Naive thymus-derived CD4-positive, alpha-beta T cell (primary cell): ENCODE measurements around the gene ZNF507. TPM values are rescaled to one million over a fixed set of nuclear protein-coding genes. Genes with fewer than 3 reads are reported as not detected.
A peak's percentile ranks its signal among the peaks of the same experiment; 100 is the strongest.

Experiments used
- ATAC-seq: fragments of 150-1000 bp; cut with Tn5 transposase; 2 replicates; pipeline ENCODE4 v1.10.0; 2021; ENCODE audit warnings: mild to moderate bottlenecking, moderate library complexity
- CTCF ChIA-PET: fragments of 350-600 bp; sonication (Branson Sonifier 250); formaldehyde crosslinking; loops from one replicate; lab custom pipeline; 2021; ENCODE audit warnings: antibody characterized with exemption; lab: Charles Lee
- POLR2A ChIA-PET: fragments of 350-600 bp; sonication (Branson Sonifier 250); formaldehyde crosslinking; loops from one replicate; lab custom pipeline; 2021; ENCODE audit warnings: antibody characterized with exemption, inconsistent platforms; lab: Charles Lee
- DNase-seq, 9 donors: peaks; one replicate each; pipeline versions ENCODE4 v3.0.0 to v3.0.0-alpha.2; 2020 to 2022; ENCODE audit warnings: mixed read lengths in 1 of 9
- H3K27ac ChIP-seq: one replicate; pipeline ENCODE4 v1.7.0; 2013; ENCODE audit warnings: mild to moderate bottlenecking, low read depth, low read length, moderate library complexity
- H3K27me3 ChIP-seq, 2 donors: one replicate each; pipeline ENCODE4 v1.7.0; 2013; ENCODE audit warnings: low read length in 2 of 2, mild to moderate bottlenecking in 2 of 2, moderate library complexity in 2 of 2; ENCODE audit not compliant: control insufficient read depth in 2 of 2, insufficient read depth in 2 of 2
- H3K36me3 ChIP-seq, 3 experiments: 1 replicate in 2 of 3; 2 replicates in 1 of 3; pipeline ENCODE4 v1.7.0; 2013; ENCODE audit warnings: low read length in 3 of 3, mild to moderate bottlenecking in 3 of 3, moderate library complexity in 1 of 3; ENCODE audit not compliant: insufficient read depth in 3 of 3, control insufficient read depth in 2 of 3
- H3K4me1 ChIP-seq, 2 donors: one replicate each; pipeline ENCODE4 v1.7.0; 2013; ENCODE audit warnings: low read length in 2 of 2, mild to moderate bottlenecking in 2 of 2, moderate library complexity in 1 of 2; ENCODE audit not compliant: control insufficient read depth in 2 of 2, insufficient read depth in 2 of 2
- H3K4me3 ChIP-seq: 2 replicates; pipeline ENCODE4 v1.7.0; 2013; ENCODE audit warnings: mild to moderate bottlenecking, low read length
- H3K9me3 ChIP-seq, 3 experiments: 1 replicate in 2 of 3; 2 replicates in 1 of 3; pipeline ENCODE4 v1.7.0; 2013; ENCODE audit warnings: low read length in 3 of 3; ENCODE audit not compliant: control insufficient read depth in 2 of 3
- H3K27ac Mint-ChIP-seq, 9 donors: one replicate each; pipeline ENCODE4 v1.8.0; 2020 to 2022; ENCODE audit warnings: mixed read lengths in 9 of 9, mild to moderate bottlenecking in 8 of 9, moderate library complexity in 5 of 9, inconsistent platforms in 2 of 9
- H3K27me3 Mint-ChIP-seq, 5 donors: one replicate each; pipeline ENCODE4 v1.8.0; 2021 to 2022; ENCODE audit warnings: mixed read lengths in 5 of 5, mild to moderate bottlenecking in 1 of 5
- H3K36me3 Mint-ChIP-seq, 5 donors: one replicate each; pipeline ENCODE4 v1.8.0; 2020 to 2022; ENCODE audit warnings: mixed read lengths in 5 of 5, mild to moderate bottlenecking in 3 of 5, inconsistent platforms in 1 of 5
- H3K4me1 Mint-ChIP-seq, 7 donors: one replicate each; pipeline ENCODE4 v1.8.0; 2020 to 2022; ENCODE audit warnings: mixed read lengths in 7 of 7, mild to moderate bottlenecking in 3 of 7, inconsistent platforms in 1 of 7
- H3K4me3 Mint-ChIP-seq, 10 donors: one replicate each; pipeline ENCODE4 v1.8.0; 2020 to 2022; ENCODE audit warnings: mild to moderate bottlenecking in 10 of 10, mixed read lengths in 10 of 10, moderate library complexity in 6 of 10, inconsistent platforms in 2 of 10
- H3K9me3 Mint-ChIP-seq, 11 donors: one replicate each; pipeline ENCODE4 v1.8.0; 2020 to 2022; ENCODE audit warnings: mixed read lengths in 11 of 11, mild to moderate bottlenecking in 4 of 11, inconsistent platforms in 1 of 11, moderate library complexity in 1 of 11
- intact Hi-C, 2 donors: fragments of 100-400 bp; cut with micrococcal nuclease; formaldehyde crosslinking; loops; one replicate each; pipeline ENCODE4 v1.15.1; 2023
- polyA plus RNA-seq, 2 donors: library from polyadenylated mRNA; unstranded; fragments of 300-500 nt; fragmentation: Illumina TruSeq; gene quantifications; one replicate each; pipeline ENCODE4 v1.2.3, GENCODE V29; 2021
- total RNA-seq, 6 experiments: library from RNA in 5 of 6; stranded (reverse) in 5 of 6; gene quantifications; 1 replicate in 5 of 6; 2 replicates in 1 of 6; pipeline ENCODE4 v1.2.3 and lab custom pipeline; 2021 to 2026

Gene ZNF507
- 10 to 100 TPM; 21.6 to 46.3 (median 36.4) TPM for total RNA-seq
- 10 to 100 TPM; 11.2 to 11.4 TPM for polyA plus RNA-seq
- 60.4 reads per million, percentile 75 among the genes with 10 or more reads in this experiment for total RNA-seq (lab: John Stamatoyannopoulos, UW)

DNA sequence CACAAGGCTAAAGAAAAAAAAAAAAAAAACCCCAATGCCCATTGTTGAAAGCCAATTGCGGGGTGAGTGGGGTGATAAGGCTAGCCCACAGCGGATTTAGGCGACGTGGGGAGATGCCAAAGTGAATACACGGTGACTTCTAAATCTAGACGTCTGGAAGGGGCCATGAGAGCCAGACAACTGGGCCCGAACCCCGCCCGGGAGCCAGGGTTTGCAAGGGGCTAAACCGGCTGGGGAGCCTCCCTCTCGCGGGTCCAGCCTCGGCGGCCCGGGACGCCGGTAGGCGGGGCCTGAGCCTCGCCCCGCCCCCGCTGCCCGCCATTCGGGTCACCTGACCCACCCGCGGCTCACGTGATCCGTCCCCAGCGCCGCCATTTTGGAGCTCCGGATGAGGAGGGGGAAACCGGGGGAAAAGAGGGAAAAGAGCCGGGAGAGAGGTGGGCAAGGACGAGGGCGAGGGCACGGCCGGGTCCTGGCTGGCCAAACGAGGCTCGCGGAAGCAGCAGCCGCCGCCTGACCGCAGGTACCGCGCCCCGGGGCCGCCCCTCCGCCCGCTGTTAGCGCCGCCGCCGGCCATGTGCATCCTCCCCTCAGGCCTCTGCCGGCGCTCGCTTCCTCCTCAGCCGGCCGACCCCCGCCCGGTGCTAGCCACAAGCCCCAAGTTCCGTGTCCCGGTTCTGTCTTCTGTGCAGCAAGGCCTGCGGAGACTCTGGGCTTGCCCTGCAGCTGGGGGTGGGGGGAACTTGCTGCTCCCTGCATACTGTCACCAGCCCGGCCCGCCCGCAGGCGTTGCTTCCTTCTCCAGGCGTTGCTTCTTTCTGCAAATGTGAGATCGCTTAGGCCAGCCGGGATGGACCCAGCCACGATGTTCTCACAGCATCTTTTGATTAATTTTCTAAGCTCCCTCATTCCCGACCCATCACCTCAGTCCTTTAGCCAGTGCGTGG, at the start of gene ZNF507:
Gene ZNF507 (plus strand): TSS at position 350 of the 947 bp plus-strand sequence. CDS start 7,221 bp downstream, outside the sequence.
- ATAC-seq (peak; percentile 93), DNase-seq (peak; percentile 69 to 90 (median 77))
- H3K4me1 ChIP-seq, result peaks cover 27 to 30% of the 10 kb centered on the region in 2 donors
- intact Hi-C loops, result loop anchor here (1.0 to 10.0 kb wide), 7 partner anchors 60 to 1029 kb away; partner anchors contain the start of genes ANKRD27 (in 2 of the 2), DPY19L3 (in 2 of the 2), PDCD5 (in 2 of the 2) and RGS9BP (in 2 of the 2)
- no peaks in the 10 kb centered on the region for H3K9me3 ChIP-seq
- Mint-ChIP-seq H3K9me3 (peaks cover 0 to 1% (median 0%) of the 10 kb centered on the region in 11 donors), H3K27me3 (peaks cover 0 to 18% (median 5%) of the 10 kb centered on the region in 5 donors), H3K27ac (peak within 1 kb of the TSS; percentile 88 to 99 (median 95)), H3K4me1 (peaks cover 30 to 47% (median 43%) of the 10 kb centered on the region in 7 donors), H3K4me3 (peak within 1 kb of the TSS; percentile 95 to 99 (median 97)), H3K36me3 (peaks cover 9 to 21% (median 19%) of the 10 kb centered on the region in 5 donors)
- no peaks in the 10 kb centered on the region for H3K27me3 ChIP-seq
- peak within 1 kb of the TSS; percentile 89 for H3K27ac ChIP-seq
- ChIA-PET POLR2A (interaction anchor here (0.7 to 2.0 kb wide), 7 partner anchors 10 to 831 kb away, joined by 3 to 13 read pairs (median 4); partner anchors contain the start of genes DPY19L3 and PDCD5), CTCF (interaction anchor here (1.6 kb wide), 1 partner anchor 8 kb away, joined by 6 read pairs; no protein-coding TSS in a partner anchor)
- H3K36me3 ChIP-seq, result peaks cover 0 to 30% (median 5%) of the 10 kb centered on the region in 3 experiments
- peak within 1 kb of the TSS; percentile 71 for H3K4me3 ChIP-seq

GRCh38 chr19:32296694-32297093, 48.7 kb upstream of the ZNF507 start:
- Mint-ChIP-seq H3K27ac (no peak overlapping the region), H3K36me3 (peaks cover 0 to 6% (median 0%) of the 10 kb centered on the region in 5 donors), H3K27me3 (peaks cover 9 to 19% (median 16%) of the 10 kb centered on the region in 5 donors), H3K9me3 (peaks cover 0 to 32% (median 7%) of the 10 kb centered on the region in 11 donors), H3K4me1 (no peaks in the 10 kb centered on the region), H3K4me3 (no peak overlapping the region)
- no peaks in the 10 kb centered on the region for H3K36me3 ChIP-seq
- H3K27ac ChIP-seq, result no peak overlapping the region
- H3K9me3 ChIP-seq, result no peaks in the 10 kb centered on the region
- H3K27me3 ChIP-seq, result no peaks in the 10 kb centered on the region
- intact Hi-C loops, result no loop called here
- POLR2A ChIA-PET, result no interaction called here
- ATAC-seq, result no peak
- no peaks in the 10 kb centered on the region for H3K4me1 ChIP-seq
- DNase-seq, result no peak
- no peak overlapping the region for H3K4me3 ChIP-seq
- CTCF ChIA-PET, result no interaction called here

DNA sequence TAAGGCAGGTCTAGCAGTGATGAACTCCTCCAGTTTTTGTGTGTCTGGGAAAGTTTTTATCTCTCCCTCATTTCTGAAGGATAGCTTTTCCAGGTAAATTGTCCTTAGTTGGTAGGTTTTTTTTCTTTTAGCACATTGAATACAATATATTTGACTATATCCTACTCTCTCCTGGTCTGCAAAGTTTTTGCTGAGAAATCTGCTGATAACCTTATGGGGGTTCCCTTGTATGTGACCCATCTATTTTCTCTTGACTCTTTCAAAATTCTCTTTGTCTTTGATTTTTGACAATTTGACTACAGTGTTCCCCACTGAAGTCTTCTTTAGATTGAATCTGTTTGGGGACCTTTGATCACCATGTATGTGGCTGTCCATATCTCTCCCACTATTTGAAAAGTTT, 42.6 kb upstream of the ZNF507 start:
- H3K4me3 ChIP-seq, result no peak overlapping the region
- Mint-ChIP-seq H3K36me3 (peaks cover 0 to 17% (median 0%) of the 10 kb centered on the region in 5 donors), H3K4me1 (no peaks in the 10 kb centered on the region), H3K27ac (no peak overlapping the region), H3K9me3 (peaks cover 7 to 69% (median 26%) of the 10 kb centered on the region in 11 donors), H3K27me3 (peaks cover 8 to 51% (median 43%) of the 10 kb centered on the region in 5 donors), H3K4me3 (no peak overlapping the region)
- H3K27ac ChIP-seq, result no peak overlapping the region
- peaks cover 0 to 7% (median 0%) of the 10 kb centered on the region in 3 experiments for H3K9me3 ChIP-seq
- DNase-seq, result no peak
- intact Hi-C loops, result no loop called here
- CTCF ChIA-PET, result interaction anchor here (0.7 kb wide), 1 partner anchor 120 kb away, joined by 5 read pairs; no protein-coding TSS in a partner anchor
- POLR2A ChIA-PET, result no interaction called here
- no peaks in the 10 kb centered on the region for H3K4me1 ChIP-seq
- no peak for ATAC-seq
- no peaks in the 10 kb centered on the region for H3K27me3 ChIP-seq
- no peaks in the 10 kb centered on the region for H3K36me3 ChIP-seq

GRCh38 chr19:32303193-32303592, 42.2 kb upstream of the ZNF507 start:
- Mint-ChIP-seq H3K27me3 (peaks cover 8 to 53% (median 44%) of the 10 kb centered on the region in 5 donors), H3K27ac (no peak overlapping the region), H3K4me1 (no peaks in the 10 kb centered on the region), H3K9me3 (peaks cover 7 to 69% (median 26%) of the 10 kb centered on the region in 11 donors), H3K36me3 (peaks cover 0 to 17% (median 0%) of the 10 kb centered on the region in 5 donors), H3K4me3 (no peak overlapping the region)
- peaks cover 0 to 7% (median 0%) of the 10 kb centered on the region in 3 experiments for H3K9me3 ChIP-seq
- POLR2A ChIA-PET, result no interaction called here
- no peaks in the 10 kb centered on the region for H3K4me1 ChIP-seq
- no peak for DNase-seq
- ATAC-seq, result no peak
- no peaks in the 10 kb centered on the region for H3K27me3 ChIP-seq
- H3K27ac ChIP-seq, result no peak overlapping the region
- CTCF ChIA-PET, result no interaction called here
- no peaks in the 10 kb centered on the region for H3K36me3 ChIP-seq
- intact Hi-C loops, result no loop called here
- H3K4me3 ChIP-seq, result no peak overlapping the region

GRCh38 chr19:32307591-32307990, 37.8 kb upstream of the ZNF507 start:
- no peak for DNase-seq
- CTCF ChIA-PET, result no interaction called here
- Mint-ChIP-seq H3K27me3 (peaks cover 3 to 70% (median 51%) of the 10 kb centered on the region in 5 donors), H3K36me3 (peaks cover 0 to 16% (median 0%) of the 10 kb centered on the region in 5 donors), H3K27ac (no peak overlapping the region), H3K9me3 (peaks cover 7 to 32% (median 16%) of the 10 kb centered on the region in 11 donors), H3K4me1 (no peaks in the 10 kb centered on the region), H3K4me3 (no peak overlapping the region)
- H3K4me1 ChIP-seq, result no peaks in the 10 kb centered on the region
- POLR2A ChIA-PET, result no interaction called here
- intact Hi-C loops, result no loop called here
- no peaks in the 10 kb centered on the region for H3K27me3 ChIP-seq
- no peak overlapping the region for H3K27ac ChIP-seq
- peaks cover 0 to 7% (median 0%) of the 10 kb centered on the region in 3 experiments for H3K9me3 ChIP-seq
- no peak for ATAC-seq
- H3K36me3 ChIP-seq, result no peaks in the 10 kb centered on the region
- H3K4me3 ChIP-seq, result no peak overlapping the region

DNA sequence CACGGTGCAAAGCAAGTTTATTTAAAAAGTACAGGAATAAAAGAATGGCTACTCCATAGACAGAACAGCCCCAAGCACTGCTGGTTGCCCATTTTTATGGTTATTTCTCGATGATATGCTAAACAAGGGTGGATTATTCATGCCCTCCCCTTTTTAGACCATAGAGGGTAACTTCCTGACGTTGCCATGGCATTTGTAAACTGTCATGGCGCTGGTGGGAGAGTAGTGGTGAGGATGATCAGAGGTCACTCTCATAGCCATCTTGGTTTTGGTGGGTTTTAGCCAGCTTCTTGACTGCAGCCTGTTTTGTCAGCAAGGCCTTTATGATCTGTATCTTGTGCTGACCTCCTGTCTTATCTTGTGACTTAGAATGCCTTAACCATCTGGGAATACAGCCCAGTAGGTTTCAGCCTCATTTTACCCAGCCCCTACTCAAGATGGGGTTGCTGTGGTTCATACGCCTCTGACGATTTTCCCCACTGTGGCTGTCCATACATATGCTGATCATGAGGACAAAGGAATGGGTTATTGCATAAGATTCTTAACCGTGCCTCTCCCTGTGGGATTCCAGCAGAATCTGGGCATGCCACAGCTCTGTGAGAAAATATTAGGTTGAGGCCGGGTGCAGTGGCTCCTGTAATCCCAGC, 36.9 kb upstream of the ZNF507 start:
- DNase-seq (no peak), ATAC-seq (no peak)
- peaks cover 0 to 67% (median 44%) of the 10 kb centered on the region in 5 donors for H3K27me3 Mint-ChIP-seq
- H3K4me1 ChIP-seq, result no peaks in the 10 kb centered on the region
- no peak overlapping the region for H3K4me3 ChIP-seq
- POLR2A ChIA-PET, result no interaction called here
- intact Hi-C loops, result no loop called here
- peaks cover 0 to 10% (median 0%) of the 10 kb centered on the region in 5 donors for H3K36me3 Mint-ChIP-seq
- H3K27ac Mint-ChIP-seq, result no peak overlapping the region
- no peaks in the 10 kb centered on the region for H3K36me3 ChIP-seq
- no peak overlapping the region for H3K4me3 Mint-ChIP-seq
- H3K27ac ChIP-seq, result no peak overlapping the region
- peaks cover 0 to 5% (median 0%) of the 10 kb centered on the region in 3 experiments for H3K9me3 ChIP-seq
- H3K27me3 ChIP-seq, result no peaks in the 10 kb centered on the region
- no peaks in the 10 kb centered on the region for H3K4me1 Mint-ChIP-seq
- peaks cover under 1 to 23% (median 8%) of the 10 kb centered on the region in 11 donors for H3K9me3 Mint-ChIP-seq
- CTCF ChIA-PET, result no interaction called here
